22Rv1 (cell line): Measurements from ENCODE around the gene IL9R.

Experiments
- ZFX ChIP-seq: fragments of 450-650 bp; IDR thresholded peaks from 2 replicates; pipeline ENCODE4 v1.6.1; 2017; ENCODE audit warnings: antibody characterized with exemption, borderline replicate concordance
- TF ChIP-seq, protein P1 (sequence below): fragments of 450-650 bp; IDR thresholded peaks from 2 replicates; pipeline ENCODE4 v1.5.1; 2017; ENCODE audit warnings: mild to moderate bottlenecking

DNA sequence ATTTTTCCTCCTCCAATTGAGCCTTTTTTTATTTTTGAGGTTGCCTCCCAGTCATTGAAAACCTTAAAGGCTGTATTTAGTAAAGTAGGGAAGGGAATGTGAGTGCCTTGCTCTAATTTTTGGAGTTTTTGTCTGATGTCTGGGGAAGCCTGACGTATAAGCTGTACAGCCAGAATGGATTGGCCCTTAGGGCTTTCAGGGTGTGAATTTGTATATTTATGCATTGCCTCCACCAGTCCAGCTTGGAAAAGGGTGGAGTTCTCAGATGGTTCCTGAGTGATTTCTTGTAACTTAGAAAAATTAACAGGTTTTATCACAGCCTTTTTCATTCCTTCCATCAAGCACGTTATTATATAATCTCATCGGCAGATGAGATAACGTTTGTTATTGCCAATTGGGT is 8.6 kb upstream of the IL9R start:
- TF ChIP-seq, protein P1, sequence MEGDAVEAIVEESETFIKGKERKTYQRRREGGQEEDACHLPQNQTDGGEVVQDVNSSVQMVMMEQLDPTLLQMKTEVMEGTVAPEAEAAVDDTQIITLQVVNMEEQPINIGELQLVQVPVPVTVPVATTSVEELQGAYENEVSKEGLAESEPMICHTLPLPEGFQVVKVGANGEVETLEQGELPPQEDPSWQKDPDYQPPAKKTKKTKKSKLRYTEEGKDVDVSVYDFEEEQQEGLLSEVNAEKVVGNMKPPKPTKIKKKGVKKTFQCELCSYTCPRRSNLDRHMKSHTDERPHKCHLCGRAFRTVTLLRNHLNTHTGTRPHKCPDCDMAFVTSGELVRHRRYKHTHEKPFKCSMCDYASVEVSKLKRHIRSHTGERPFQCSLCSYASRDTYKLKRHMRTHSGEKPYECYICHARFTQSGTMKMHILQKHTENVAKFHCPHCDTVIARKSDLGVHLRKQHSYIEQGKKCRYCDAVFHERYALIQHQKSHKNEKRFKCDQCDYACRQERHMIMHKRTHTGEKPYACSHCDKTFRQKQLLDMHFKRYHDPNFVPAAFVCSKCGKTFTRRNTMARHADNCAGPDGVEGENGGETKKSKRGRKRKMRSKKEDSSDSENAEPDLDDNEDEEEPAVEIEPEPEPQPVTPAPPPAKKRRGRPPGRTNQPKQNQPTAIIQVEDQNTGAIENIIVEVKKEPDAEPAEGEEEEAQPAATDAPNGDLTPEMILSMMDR: no peak
- TF ChIP-seq ZFX: no peak
